HuH-7.5 (cell line): Measurements from ENCODE around the gene OLFM1.
A peak's percentile ranks its signal among the peaks of the same experiment; 100 is the strongest.

Source experiments
- DNase-seq: peaks from one replicate; pipeline ENCODE4 v3.0.0; 2011; ENCODE audit warnings: low spot score

The OLFM1 gene

DNA sequence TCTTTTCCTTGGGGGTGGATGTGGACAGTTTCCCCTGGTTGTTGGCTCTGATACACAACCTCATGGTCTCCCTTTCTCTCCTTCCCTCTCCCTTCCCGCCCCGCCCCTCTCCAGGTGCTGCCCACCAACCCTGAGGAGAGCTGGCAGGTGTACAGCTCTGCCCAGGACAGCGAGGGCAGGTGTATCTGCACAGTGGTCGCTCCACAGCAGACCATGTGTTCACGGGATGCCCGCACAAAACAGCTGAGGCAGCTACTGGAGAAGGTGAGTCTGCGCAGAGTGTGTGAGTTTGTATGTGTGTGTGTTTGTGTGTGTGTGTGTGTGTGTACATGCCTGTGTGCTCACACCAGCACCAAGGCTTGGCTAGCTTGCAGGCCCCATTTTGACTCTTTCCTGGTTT, 2.6 kb downstream of the OLFM1 start:
- DNase-seq = no peak

DNA sequence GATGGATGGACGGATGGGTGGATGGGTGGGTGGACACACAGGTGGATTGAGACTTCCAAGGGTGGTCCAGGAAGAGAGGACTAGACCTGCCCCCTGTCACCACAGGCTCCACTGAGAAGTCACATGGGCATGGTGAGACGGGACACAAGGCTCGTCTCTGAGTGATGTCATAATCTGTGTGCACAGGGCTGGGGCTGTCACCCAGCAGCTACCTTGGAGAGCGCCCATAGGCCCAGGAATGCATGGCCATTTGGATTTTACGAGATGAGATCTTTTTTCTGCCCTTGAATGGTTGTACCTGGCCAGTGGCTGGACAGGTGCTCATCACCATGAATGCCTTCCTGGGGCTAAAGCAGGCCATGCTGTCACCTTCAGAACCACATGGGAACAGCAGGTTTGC, 3.1 kb downstream of the OLFM1 start:
- DNase-seq = no peak

GRCh38 chr9:135091545-135091944, 4.1 kb downstream of the OLFM1 start:
- no peak for DNase-seq

DNA sequence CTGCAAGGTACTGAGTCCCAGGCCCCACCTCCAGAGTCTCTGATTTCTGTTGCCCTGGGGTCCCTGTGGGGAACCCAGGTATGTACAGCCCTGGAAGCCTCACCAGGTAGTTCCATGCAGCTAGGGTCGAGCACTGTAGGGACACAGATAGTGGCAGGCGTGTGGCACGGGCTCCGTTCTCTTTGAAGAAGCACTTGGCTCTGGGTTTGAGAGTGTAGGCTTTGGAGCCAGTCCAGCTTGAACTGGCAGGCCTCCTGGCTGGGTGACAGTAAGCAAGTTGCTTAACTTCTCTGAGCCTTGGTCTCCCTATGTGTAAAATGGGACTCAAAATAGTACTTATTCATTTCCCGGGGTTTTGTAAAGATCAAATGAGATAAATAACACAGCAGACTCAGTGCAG, 5.6 kb downstream of the OLFM1 start:
- DNase-seq = no peak

GRCh38 chr9:135093911-135094584, 6.6 kb downstream of the OLFM1 start:
- no peak for DNase-seq

- no peak for DNase-seq
These were observed 8.3 kb downstream of the OLFM1 start for GRCh38 chr9:135095470-135096407.

DNA sequence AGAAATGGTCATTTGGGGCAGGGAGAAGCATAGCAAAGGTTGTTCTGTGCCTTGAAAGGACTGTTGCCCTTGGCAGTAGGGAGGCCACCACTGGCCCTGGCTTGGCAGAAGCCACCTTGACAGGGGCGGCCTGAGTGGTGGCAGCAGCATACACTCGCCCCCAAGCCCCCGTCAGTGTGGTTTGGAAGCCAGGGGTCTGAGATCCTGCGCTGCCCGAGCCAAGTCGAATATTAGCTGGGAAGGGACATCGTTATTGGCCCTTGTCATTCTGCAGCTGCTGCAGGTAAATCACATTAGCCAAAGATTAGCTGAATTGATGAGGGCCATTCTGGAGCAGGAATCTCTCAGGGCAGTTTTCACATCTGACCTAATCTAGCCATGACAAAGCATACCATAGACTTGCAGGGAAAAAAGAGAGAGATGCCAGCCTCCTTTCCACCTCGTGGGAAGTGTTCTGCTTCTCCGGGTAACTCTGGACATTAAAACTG, 9.0 kb downstream of the OLFM1 start:
- DNase-seq = no peak

- DNase-seq = peak; percentile 67
These were observed 11.1 kb downstream of the OLFM1 start for GRCh38 chr9:135098400-135099105.

DNA sequence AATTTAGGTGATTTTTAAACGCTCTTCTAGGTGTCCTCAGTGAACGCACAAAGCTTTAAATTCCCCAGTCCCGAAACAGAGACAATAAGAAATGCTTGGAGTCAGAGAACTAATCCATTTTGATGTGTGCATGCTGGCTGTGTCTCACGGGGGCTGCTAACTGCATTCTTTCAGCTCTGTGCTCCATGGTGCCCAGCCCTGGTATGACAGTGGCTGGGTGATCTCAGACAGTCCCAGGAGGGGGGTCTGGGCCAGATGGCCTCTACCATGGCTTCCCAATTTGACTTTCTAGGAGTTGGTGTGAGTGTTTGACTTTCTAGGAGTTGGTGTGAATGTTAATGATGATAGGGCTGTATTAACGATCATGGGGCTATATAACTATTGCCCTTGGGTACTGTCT, 12.1 kb downstream of the OLFM1 start:
- no peak for DNase-seq

DNA sequence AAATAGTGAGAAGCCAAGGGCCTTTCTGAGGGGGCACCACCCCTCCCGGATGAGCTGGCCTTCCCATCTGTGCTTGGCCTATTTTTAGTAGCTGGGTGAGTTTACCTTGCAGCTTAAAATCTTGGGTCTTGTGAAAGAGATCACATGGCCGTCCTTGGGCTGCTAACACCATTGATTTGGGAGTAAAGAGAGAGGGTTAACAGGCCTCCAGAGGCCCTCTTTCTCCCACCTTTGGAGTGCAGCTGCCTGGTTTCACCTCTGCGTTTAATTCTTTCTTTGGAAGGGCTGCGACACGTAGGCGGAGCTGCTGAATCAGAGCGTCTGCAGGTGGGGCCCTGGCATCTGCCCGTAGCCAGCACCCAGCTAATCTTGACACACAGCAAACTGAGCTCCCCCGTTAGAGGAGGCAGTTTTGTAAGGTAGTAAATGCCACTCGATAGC, 12.8 kb downstream of the OLFM1 start:
- DNase-seq = no peak

- DNase-seq = no peak
These were observed 13.4 kb downstream of the OLFM1 start for GRCh38 chr9:135100725-135101410.

DNA sequence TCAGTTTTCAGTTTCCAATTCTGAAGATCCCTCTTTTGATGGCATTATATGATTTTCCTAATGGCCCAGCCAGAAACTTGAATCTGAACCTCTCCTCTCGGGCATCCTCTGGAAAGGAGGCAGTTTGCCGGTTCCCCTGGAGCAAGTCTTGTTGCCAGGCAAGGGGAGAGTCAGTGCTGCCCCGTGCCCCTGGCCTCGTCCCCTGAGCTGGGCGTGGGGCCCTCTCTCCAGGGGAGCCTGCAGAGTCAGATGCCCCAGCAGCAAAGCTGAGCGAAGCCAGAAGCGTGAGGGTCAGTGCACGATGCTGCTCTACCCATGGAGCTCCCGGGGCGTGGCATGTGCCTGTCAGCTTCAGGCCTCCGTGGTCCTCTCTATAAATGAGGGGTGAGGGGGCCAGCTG, 14.0 kb downstream of the OLFM1 start:
- DNase-seq = no peak

DNA sequence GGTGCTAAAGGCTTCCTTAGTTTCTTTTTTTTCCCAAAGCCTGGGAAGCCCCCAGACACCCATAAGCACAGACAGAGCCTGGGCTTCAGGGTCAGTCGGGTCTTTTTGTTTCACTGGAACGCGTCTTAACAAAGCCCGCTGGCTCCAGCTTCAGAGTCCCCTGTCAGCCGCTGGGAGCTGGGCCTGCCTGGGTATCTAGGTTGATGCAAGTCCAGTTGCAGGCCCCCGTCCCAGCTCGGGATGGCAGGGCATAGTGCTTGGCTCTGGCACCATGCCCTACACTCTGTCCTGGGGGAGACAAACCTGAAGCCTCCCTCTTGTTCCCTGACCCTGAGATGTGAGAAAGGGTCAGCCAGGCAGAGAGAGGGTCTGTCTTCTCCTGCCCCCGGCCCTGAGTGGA, 14.5 kb downstream of the OLFM1 start:
- DNase-seq = no peak

- DNase-seq = no peak
These were observed 14.9 kb downstream of the OLFM1 start for GRCh38 chr9:135102331-135102730.

- no peak for DNase-seq
These were observed 15.6 kb downstream of the OLFM1 start for GRCh38 chr9:135103001-135103446.

GRCh38 chr9:135103931-135104639, 16.6 kb downstream of the OLFM1 start:
- DNase-seq = no peak

GRCh38 chr9:135104761-135105160, 17.3 kb downstream of the OLFM1 start:
- DNase-seq = no peak

DNA sequence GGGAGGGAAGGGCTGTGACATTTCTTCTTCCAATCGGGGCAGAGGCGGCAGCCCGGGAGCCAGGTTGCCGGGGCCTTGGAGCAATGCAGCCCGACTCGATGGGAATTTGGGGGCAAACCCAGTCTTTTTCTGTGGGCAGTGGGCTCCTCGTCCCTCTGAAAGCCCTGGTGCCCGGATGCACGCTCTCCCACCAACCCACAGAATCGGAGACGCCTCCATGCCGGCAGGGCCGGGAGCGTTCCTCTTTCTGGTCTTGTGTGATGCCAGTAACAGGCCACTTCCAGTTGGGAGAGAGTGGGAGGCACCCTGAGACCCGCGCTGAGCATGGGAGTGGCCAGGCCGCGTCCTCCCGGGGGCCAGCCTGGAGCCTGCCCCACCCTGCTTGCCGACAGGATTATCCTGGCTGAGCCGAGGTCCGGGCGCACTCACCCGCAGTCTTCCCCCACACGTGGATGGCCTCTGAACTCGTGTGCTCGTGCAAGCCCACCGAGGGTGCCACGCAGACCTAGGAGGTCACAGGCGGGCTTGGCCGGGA, 17.8 kb downstream of the OLFM1 start:
- DNase-seq = no peak

GRCh38 chr9:135105938-135106491, 18.5 kb downstream of the OLFM1 start:
- no peak for DNase-seq

GRCh38 chr9:135106551-135107270, 19.2 kb downstream of the OLFM1 start:
- DNase-seq = no peak
